C1 segment of cervical spinal cord (tissue), 14 donors: Measurements from ENCODE around the gene PUSL1.
"Not testable (repeated sequence)": the region's sequence is repeated elsewhere in the genome, so short reads cannot be mapped to it uniquely, and the experiment has no call there.

Experiments used
- DNase-seq, 14 donors: peaks; one replicate each; lab custom pipeline; 2025; lab: John Stamatoyannopoulos, UW

Gene PUSL1

DNA sequence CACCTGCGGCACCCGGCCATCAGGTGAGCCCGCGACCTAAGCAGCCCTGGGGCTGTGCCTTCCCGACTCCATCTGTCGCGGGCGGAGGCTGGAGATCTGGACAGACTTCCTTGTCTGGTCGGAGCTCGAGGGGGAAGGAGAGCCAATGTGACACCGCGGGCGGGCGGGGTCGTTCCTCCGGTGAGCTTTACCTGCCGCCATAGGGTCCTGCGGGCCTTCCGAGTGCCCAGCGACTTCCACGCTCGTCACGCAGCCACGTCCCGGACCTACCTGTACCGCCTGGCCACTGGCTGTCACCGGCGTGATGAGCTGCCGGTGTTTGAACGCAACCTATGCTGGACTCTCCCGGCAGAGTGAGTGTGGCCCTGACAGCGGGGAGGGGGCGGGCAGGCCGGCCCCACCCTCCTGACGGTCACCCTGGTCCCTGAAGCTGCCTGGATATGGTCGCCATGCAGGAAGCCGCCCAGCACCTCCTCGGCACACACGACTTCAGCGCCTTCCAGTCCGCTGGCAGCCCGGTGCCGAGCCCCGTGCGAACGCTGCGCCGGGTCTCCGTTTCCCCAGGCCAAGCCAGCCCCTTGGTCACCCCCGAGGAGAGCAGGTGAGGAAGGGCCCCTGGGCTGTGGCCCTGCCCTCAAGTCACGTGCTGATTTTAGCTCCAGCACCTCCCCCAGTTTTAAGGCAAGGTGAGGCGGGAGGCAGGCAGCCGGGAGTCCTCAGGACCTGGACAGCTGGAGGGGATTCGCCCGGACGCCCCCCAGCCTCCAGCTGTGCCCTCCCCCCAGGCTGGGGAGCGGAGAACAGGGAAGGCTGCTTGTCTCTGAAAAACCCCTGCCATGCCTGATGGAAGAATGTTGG is 1.1 kb downstream of the PUSL1 start:
- peak in 1 of 14 donors; percentile 30 for DNase-seq

DNA sequence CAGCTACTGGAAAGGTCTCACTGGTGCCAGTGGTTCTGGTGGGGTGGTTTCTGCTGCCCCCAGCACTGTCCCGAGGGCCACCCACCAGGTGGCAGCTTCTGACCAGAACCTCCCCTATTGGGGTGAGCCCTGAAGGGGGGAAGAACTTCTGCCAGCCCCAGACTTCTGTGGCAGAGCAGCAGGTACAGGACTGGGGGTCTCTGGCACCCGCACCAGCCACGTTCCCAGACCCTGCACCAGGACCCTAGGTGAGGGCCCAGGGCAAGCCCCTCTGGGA is 1.6 kb downstream of the PUSL1 start:
- DNase-seq, result no peak

GRCh38 chr1:1310476-1311053 is 2.2 kb downstream of the PUSL1 start:
- no peak for DNase-seq

DNA sequence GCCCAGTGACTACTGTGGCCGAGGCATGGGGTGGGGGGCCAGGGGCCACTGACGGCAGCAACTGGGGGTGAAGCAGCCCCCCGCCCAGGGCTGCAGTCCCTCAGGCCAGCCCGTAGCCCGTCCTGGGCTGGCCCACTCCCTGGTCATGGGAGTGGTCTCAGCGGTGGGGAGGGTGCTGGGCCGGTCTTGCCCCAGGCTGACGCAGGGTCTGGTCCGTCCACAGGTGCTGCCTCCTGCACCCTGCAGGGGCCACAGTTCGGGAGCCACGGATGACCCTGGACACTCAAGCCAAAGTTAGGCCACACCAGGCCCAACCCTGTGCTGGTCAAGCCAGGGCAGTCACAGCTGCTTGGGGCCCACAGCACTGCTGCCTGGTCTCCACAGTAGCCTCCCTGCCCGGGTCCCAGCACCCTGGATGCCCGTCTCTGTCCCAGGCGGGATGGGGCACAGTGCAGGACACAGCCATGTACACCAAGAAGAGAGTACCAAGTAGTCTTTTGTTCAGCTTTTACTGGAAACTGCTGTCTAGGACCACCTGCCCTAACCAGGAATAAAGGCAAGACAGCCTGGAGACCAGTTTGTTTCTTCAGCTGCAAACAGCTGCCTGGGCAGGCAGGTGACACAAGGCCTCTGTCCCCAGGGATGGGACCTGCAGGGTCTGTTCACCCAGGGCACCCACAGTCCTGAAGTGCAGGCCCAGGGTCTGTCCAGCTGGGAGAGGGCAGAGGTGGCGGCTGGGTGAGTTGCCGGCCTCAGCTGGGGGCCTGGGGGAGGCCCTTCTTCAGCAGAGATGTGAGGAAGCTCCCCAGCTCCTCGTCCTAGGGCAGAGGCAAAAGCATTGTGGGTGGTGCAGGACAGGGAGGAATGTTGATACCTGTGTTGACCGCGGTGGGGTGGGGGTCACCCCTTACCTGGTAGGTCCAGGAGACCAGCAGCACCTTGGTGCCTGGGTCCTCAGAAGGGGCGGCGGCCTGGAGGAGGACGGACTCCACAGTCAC is 3.0 kb downstream of the PUSL1 start:
- DNase-seq, result no peak

GRCh38 chr1:1312450-1313314 is 4.3 kb downstream of the PUSL1 start:
- DNase-seq, result no peak

GRCh38 chr1:1313500-1314236 is 5.3 kb downstream of the PUSL1 start:
- DNase-seq, result no peak

- no peak for DNase-seq
Observed at GRCh38 chr1:1314237-1314586, 5.8 kb downstream of the PUSL1 start.

- DNase-seq, result no peak
Observed at GRCh38 chr1:1314678-1315335, 6.4 kb downstream of the PUSL1 start.

GRCh38 chr1:1315435-1315954 is 7.1 kb downstream of the PUSL1 start:
- no peak for DNase-seq

GRCh38 chr1:1316199-1316598 is 7.8 kb downstream of the PUSL1 start:
- not testable (repeated sequence) for DNase-seq

DNA sequence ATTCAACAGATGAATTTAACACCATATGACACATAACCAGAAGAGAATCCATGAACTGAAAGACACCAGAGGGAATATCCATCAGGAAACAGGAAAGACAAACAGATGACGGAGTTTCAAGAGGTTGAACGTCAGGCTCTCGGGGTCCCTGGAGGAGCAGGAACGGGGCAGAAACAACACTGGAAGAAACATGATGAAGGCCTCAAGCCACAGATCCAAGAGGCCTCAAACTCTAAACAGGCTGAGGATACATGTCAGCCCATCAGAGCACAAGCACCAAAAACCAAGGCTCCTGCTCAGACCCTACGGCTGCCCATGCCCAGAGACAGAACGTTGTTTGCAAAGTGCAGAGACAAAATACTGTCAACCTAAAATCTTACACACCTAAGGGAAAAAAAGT is 9.0 kb downstream of the PUSL1 start:
- no peak for DNase-seq

GRCh38 chr1:1318131-1318652 is 9.8 kb downstream of the PUSL1 start:
- DNase-seq, result peak in 3 of 14 donors; percentile 7 to 52 (median 38)

DNA sequence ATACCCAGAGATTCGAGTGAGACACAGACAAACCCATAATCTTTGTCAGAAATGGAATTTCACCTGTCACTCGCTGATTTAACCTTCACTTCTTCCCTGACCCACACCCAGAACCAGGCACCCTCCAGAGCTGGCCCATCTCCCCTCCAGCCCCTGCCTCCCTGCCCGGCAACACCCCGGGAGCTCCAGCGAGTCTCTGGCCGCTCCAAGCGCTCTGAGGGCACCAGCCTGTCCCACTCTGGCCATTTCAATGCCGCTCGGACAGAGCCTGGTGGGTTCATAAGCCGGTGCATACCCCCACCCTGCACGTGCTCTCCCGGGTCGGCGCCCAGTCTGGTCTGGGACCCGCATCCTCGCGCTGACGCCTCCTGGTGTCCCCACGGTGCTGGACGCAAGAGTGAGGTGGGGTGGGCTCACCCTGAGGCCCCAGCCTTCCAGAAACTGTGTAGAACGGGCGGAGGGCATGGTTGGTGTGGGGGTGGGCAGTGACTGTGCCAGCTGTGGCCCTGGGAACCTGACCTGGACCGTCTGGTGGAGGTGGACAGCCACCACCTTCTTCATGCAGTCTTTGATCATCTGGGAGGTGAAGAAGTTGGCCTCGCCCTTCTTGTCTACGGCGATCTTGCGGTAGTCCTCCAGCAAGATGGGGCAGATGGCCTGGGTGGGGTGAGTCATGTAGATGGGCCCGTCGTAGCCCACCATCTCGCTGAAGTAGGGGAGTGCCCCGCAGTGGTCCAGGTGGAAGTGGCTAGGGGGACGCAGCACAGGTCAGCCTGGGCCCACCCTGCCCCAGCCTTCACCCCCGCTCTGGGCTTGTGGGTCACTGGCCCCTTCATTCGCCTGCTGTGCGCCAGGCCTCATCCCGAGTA is 10.6 kb downstream of the PUSL1 start:
- DNase-seq, result no peak

DNA sequence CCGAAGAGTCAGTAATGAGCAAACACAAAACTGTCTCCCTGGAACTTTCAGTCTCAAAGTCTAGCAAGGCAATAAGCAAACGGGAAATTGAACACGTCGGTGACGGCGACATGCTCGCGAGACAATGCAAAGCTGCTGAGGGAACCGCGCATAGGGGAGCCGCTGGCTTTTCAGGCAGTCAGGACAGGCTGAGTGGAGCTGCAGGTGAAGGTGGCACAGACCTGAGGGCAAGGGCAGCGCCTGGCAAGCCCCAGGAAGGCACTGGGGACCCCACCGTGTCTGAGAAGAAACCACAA is 11.2 kb downstream of the PUSL1 start:
- DNase-seq, result no peak

- no peak for DNase-seq
Observed at GRCh38 chr1:1320666-1321448, 12.5 kb downstream of the PUSL1 start.

DNA sequence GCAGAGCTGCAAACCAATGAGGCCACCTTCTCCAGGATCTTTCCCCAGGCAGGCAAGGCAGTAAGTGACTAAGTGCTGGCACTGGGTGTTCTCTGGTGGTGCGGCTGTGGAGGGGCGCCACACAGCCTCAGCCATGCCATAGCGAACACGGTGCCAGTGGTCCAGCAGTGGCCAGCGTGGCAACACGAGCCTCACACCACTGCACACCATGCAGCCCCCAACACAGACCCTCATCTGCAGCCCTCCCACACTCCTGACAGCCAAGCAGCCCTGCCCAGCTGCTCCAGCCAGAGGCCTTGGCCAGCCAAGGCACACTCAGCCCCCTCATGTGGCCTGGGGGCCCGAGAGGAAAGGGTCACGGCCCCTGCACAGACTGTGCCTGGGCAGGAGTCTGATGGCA is 13.1 kb downstream of the PUSL1 start:
- DNase-seq, result no peak

GRCh38 chr1:1322418-1322817 is 14.0 kb downstream of the PUSL1 start:
- DNase-seq, result no peak

DNA sequence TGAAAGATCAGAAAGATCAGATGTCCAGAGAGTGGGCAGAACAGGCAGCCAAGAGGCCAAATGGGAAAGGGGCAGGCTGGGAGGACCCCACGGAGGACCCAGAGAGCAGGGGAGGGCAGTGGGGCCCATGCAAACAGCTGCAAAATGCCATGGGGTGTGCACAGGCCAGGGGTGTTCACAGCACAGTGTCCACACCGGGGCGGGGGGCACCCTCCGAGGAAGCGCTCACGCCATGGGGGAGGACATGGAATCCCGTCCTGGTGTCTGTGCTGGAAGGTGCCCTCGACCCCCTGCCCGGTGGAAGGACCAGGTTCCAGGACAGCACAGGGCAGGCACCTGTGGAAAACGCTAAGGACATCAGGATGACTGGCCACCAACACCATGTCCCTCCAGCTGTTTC is 14.6 kb downstream of the PUSL1 start:
- DNase-seq, result no peak
